RPMI8226 (cell line): ENCODE measurements around the gene TICRR.
A peak's percentile ranks its signal among the peaks of the same experiment; 100 is the strongest.
"Not testable (repeated sequence)": the region's sequence is repeated elsewhere in the genome, so short reads cannot be mapped to it uniquely, and the experiment has no call there.

Experiments
- DNase-seq: peaks from one replicate; pipeline ENCODE4 v3.0.0-alpha.2; 2015

Gene TICRR

GRCh38 chr15:89575656-89576416 is 567 bp downstream of the TICRR start:
- peak; percentile 35 for DNase-seq

- DNase-seq = peak; percentile 34
Measured at GRCh38 chr15:89576417-89576773, 1.1 kb downstream of the TICRR start.

GRCh38 chr15:89577776-89578115 is 2.5 kb downstream of the TICRR start:
- DNase-seq = no peak

- DNase-seq = no peak
Measured at GRCh38 chr15:89578146-89578545, 2.9 kb downstream of the TICRR start.

GRCh38 chr15:89580747-89581146 is 5.5 kb downstream of the TICRR start:
- not testable (repeated sequence) for DNase-seq

- DNase-seq = no peak
Measured at GRCh38 chr15:89586651-89587050, 11.4 kb downstream of the TICRR start.

GRCh38 chr15:89587955-89588354 is 12.7 kb downstream of the TICRR start:
- DNase-seq = no peak

- no peak for DNase-seq
Measured at GRCh38 chr15:89591834-89592233, 16.6 kb downstream of the TICRR start.

GRCh38 chr15:89593018-89593417 is 17.7 kb downstream of the TICRR start:
- DNase-seq = no peak

- DNase-seq = no peak
Measured at GRCh38 chr15:89599021-89599420, 23.8 kb downstream of the TICRR start.

- no peak for DNase-seq
Measured at GRCh38 chr15:89611317-89611716, 36.0 kb downstream of the TICRR start.

GRCh38 chr15:89613031-89613430 is 37.8 kb downstream of the TICRR start:
- no peak for DNase-seq

GRCh38 chr15:89614164-89614563 is 38.9 kb downstream of the TICRR start:
- no peak for DNase-seq

GRCh38 chr15:89615135-89615534 is 39.9 kb downstream of the TICRR start:
- no peak for DNase-seq

GRCh38 chr15:89616228-89616627 is 41.0 kb downstream of the TICRR start:
- DNase-seq = no peak

GRCh38 chr15:89621547-89621946 is 46.3 kb downstream of the TICRR start:
- no peak for DNase-seq

- no peak for DNase-seq
Measured at GRCh38 chr15:89623165-89623564, 47.9 kb downstream of the TICRR start.

GRCh38 chr15:89625716-89626115 is 50.4 kb downstream of the TICRR start:
- DNase-seq = no peak

GRCh38 chr15:89627256-89627970 is 52.1 kb downstream of the TICRR start:
- DNase-seq = no peak

GRCh38 chr15:89628301-89628700 is 53.0 kb downstream of the TICRR start:
- DNase-seq = no peak

GRCh38 chr15:89628806-89629715 is 53.8 kb downstream of the TICRR start:
- no peak for DNase-seq

GRCh38 chr15:89629829-89630228 is 54.6 kb downstream of the TICRR start:
- no peak for DNase-seq

GRCh38 chr15:89630260-89630659 is 55.0 kb downstream of the TICRR start:
- no peak for DNase-seq
